Keratinocyte (primary cell): ENCODE data around the gene RPL38. TPM values are rescaled to one million over a fixed set of nuclear protein-coding genes. Genes with fewer than 3 reads are reported as not detected.

Experiments used
- DNase-seq: peaks from one replicate; pipeline ENCODE4 v3.0.0-alpha.2; 2011; ENCODE audit warnings: low read depth, missing footprints, low spot score
- FAIRE-seq: peaks from 2 replicates; lab custom pipeline; 2011; peaks lifted over from hg19 to GRCh38; lab: Jason Lieb, UNC
- H2AFZ ChIP-seq: 2 replicates; pipeline ENCODE4 v1.6.0; 2012; ENCODE audit warnings: low read length, control low read depth, inconsistent platforms; ENCODE audit not compliant: control insufficient read depth
- H3K27ac ChIP-seq: 2 replicates; pipeline ENCODE4 v1.5.1; 2011; ENCODE audit warnings: low read length; ENCODE audit not compliant: control insufficient read depth, insufficient read depth
- H3K27me3 ChIP-seq: 3 replicates; pipeline ENCODE4 v1.6.0; 2011; ENCODE audit warnings: low read length; ENCODE audit not compliant: control insufficient read depth, insufficient read depth; ENCODE audit errors: extremely low read depth
- H3K36me3 ChIP-seq, 2 experiments: 2 replicates in 1 of 2; 3 replicates in 1 of 2; pipeline ENCODE4 v1.5.1; 2011; ENCODE audit warnings: low read length in 2 of 2, mild to moderate bottlenecking in 1 of 2; ENCODE audit not compliant: control insufficient read depth in 2 of 2, insufficient read depth in 2 of 2; ENCODE audit errors: extremely low read depth in 1 of 2
- H3K4me1 ChIP-seq: 3 replicates; pipeline ENCODE4 v1.5.1; 2011; ENCODE audit warnings: low read length; ENCODE audit not compliant: control insufficient read depth, insufficient read depth; ENCODE audit errors: extremely low read depth
- H3K4me2 ChIP-seq: 3 replicates; pipeline ENCODE4 v1.6.0; 2011; ENCODE audit warnings: low read depth, low read length; ENCODE audit not compliant: control insufficient read depth, insufficient read depth; ENCODE audit errors: extremely low read depth
- H3K4me3 ChIP-seq, 3 experiments: fragments of 200-600 bp in 1 of 3; sonication (generic) in 1 of 3; 2 replicates in 2 of 3; 3 replicates in 1 of 3; pipeline ENCODE4 v1.5.1; 2011 to 2016; ENCODE audit warnings: low read length in 3 of 3, mild to moderate bottlenecking in 3 of 3, control low read depth in 2 of 3, inconsistent platforms in 1 of 3, low read depth in 1 of 3, mixed read lengths in 1 of 3, mixed run types in 1 of 3, moderate library complexity in 1 of 3; ENCODE audit not compliant: control insufficient read depth in 2 of 3, insufficient read depth in 2 of 3; ENCODE audit errors: extremely low read depth in 1 of 3
- H3K79me2 ChIP-seq: 2 replicates; pipeline ENCODE4 v1.6.0; 2012; ENCODE audit warnings: low read length; ENCODE audit not compliant: control insufficient read depth, insufficient read depth
- H3K9ac ChIP-seq: 3 replicates; pipeline ENCODE4 v1.6.0; 2011; ENCODE audit warnings: low read length; ENCODE audit not compliant: control insufficient read depth, insufficient read depth; ENCODE audit errors: extremely low read depth
- H3K9me1 ChIP-seq: 3 replicates; pipeline ENCODE4 v1.6.0; 2011; ENCODE audit warnings: low read length; ENCODE audit not compliant: control insufficient read depth, insufficient read depth; ENCODE audit errors: extremely low read depth
- H3K9me3 ChIP-seq: 2 replicates; pipeline ENCODE4 v1.5.1; 2012; ENCODE audit warnings: low read depth, low read length; ENCODE audit not compliant: control insufficient read depth
- H4K20me1 ChIP-seq: 3 replicates; pipeline ENCODE4 v1.6.0; 2011; ENCODE audit warnings: low read length; ENCODE audit not compliant: control insufficient read depth, insufficient read depth; ENCODE audit errors: extremely low read depth
- CTCF ChIP-seq, 3 experiments: IDR thresholded peaks in 1 of 3; conservative IDR thresholded peaks in 1 of 3; optimal IDR thresholded peaks in 1 of 3; 2 replicates in 2 of 3; 3 replicates in 1 of 3; pipeline versions ENCODE3 to v1.5.1; 2011; ENCODE audit warnings: low read length in 3 of 3, mild to moderate bottlenecking in 3 of 3, moderate library complexity in 2 of 3, control low read depth in 1 of 3, inconsistent platforms in 1 of 3; ENCODE audit not compliant: insufficient read depth in 2 of 3; ENCODE audit errors: extremely low read depth in 1 of 3
- EZH2 ChIP-seq: IDR thresholded peaks from one replicate; pipeline ENCODE4 v1.6.1; 2012; ENCODE audit warnings: inconsistent platforms, mild to moderate bottlenecking, low read length, moderate library complexity
- dilution Hi-C: fragments of 300-500 bp; cut with MboI; formaldehyde crosslinking; loops from one replicate; pipeline ENCODE4 v1.7.0; 2020; ENCODE audit warnings: low sequenced_read_pairs; ENCODE audit not compliant: extremely low pct_ligation_motif_present
- polyA plus RNA-seq, 5 experiments: library from polyadenylated mRNA; depleted of rRNA in 3 of 5; stranded (reverse) in 3 of 5; stranded (forward) in 1 of 5; unstranded in 1 of 5; fragments of >200 nt; gene quantifications; 1 replicate in 1 of 5; 2 replicates in 3 of 5; 3 replicates in 1 of 5; pipeline versions ENCODE4 v1.2.1 to v1.2.3, GENCODE V29; 2011 to 2012; ENCODE audit warnings: missing spikeins in 2 of 5, low read depth in 1 of 5, low replicate concordance in 1 of 5

Gene RPL38
- polyA plus RNA-seq, 1 donor (not counting 4 experiments of a cell fraction or from before 2014, with no cell fraction given), result 1,779 TPM

- Histone ChIP-seq H3K9ac (no peak overlapping the region), H3K4me2 (no peak overlapping the region), H3K36me3 (no peaks in the 10 kb centered on the region), H4K20me1 (no peaks in the 10 kb centered on the region), H3K4me1 (no peaks in the 10 kb centered on the region), H3K9me3 (no peaks in the 10 kb centered on the region), H3K79me2 (no peaks in the 10 kb centered on the region), H2AFZ (no peak overlapping the region), H3K27me3 (peaks cover 12% of the 10 kb centered on the region), H3K4me3 (no peak overlapping the region), H3K9me1 (no peaks in the 10 kb centered on the region), H3K27ac (no peak overlapping the region)
- dilution Hi-C loops, result no loop called here
- no peak for FAIRE-seq
- TF ChIP-seq EZH2 (no peak), CTCF (optimal IDR thresholded peaks at IDR 0.05 in 1 of 3, IDR thresholded peaks at IDR 0.05 in 1 of 3, conservative IDR thresholded peaks at IDR 0.05 in 1 of 3; ENCODE audit: extremely low read depth in 1 of 3, insufficient read depth in 2 of 3, low read length in 3 of 3) (no peak)
- DNase-seq, result no peak
Observed at GRCh38 chr17:74245145-74245831, 41.8 kb downstream of the RPL38 start.

GRCh38 chr17:74245871-74246270 lies 42.4 kb downstream of the RPL38 start:
- no peak for DNase-seq
- Histone ChIP-seq H3K9me1 (no peaks in the 10 kb centered on the region), H3K4me3 (no peak overlapping the region), H3K4me1 (no peaks in the 10 kb centered on the region), H3K27me3 (peaks cover 12% of the 10 kb centered on the region), H3K4me2 (no peak overlapping the region), H4K20me1 (no peaks in the 10 kb centered on the region), H3K79me2 (no peaks in the 10 kb centered on the region), H3K9ac (no peak overlapping the region), H3K36me3 (no peaks in the 10 kb centered on the region), H3K27ac (no peak overlapping the region), H3K9me3 (no peaks in the 10 kb centered on the region), H2AFZ (no peak overlapping the region)
- FAIRE-seq, result no peak
- TF ChIP-seq CTCF (optimal IDR thresholded peaks at IDR 0.05 in 1 of 3, IDR thresholded peaks at IDR 0.05 in 1 of 3, conservative IDR thresholded peaks at IDR 0.05 in 1 of 3; ENCODE audit: extremely low read depth in 1 of 3, insufficient read depth in 2 of 3, low read length in 3 of 3), result no peak
- TF ChIP-seq EZH2, result no peak
- dilution Hi-C loops, result no loop called here
